Measurements from ENCODE around the gene CNTN4.

GRCh38 chr3:3081381-3082233 lies 982.9 kb downstream of the CNTN4 start:
- TF ChIP-seq CTCF (IDR thresholded peaks at IDR 0.05; ENCODE audit: low read depth, low read length) (no peak), EZH2phosphoT487 (IDR thresholded peaks at IDR 0.05; ENCODE audit: low read depth) (no peak)

All from OCI-LY3 (cell line).